CD1c-positive myeloid dendritic cell (primary cell): Measurements from ENCODE around the gene PDE8B.

Experiments used
- DNase-seq: peaks from one replicate; pipeline ENCODE4 v3.0.0-alpha.2; 2016; ENCODE audit errors: extremely low spot score

Gene PDE8B

GRCh38 chr5:77231471-77232138 lies 21.1 kb downstream of the PDE8B start:
- DNase-seq, result peak; percentile 67

DNA sequence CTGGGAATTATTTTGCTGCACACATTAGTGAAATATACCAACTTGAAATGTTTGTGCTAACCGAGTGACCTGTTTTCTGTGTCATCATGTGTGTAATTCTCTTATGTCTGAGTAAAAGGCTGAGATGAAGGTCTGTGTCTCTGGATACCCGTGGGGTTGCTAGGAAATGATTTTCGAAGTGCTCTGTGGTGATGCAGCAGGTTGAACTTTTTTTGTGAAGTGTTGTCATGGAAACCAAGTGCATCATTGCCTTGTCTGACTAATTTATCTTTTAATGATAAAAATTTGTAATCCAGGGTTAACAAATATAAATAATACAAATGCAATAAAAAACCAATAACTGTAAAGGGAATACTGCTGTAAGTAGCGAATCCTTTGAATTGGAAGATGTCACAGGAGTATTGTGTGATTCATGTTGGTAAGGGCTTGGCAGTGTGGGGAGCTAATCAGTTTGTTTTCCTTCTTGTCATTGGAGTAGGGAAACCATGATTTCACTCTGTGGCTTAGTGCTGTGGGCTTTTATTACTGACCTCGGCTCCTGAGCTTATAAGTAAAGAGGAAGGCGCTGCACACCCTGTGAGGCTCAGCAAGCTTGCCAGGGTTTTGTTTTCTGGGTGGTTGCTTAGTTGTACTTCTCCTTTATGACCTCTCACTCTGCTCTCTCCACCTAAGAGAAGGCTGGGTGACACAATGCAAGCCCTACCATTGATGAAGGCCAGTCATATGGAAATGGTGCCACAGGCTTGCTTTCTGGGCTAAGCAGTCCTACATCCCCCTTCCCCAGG lies 22.3 kb downstream of the PDE8B start:
- DNase-seq, result peak; percentile 83

DNA sequence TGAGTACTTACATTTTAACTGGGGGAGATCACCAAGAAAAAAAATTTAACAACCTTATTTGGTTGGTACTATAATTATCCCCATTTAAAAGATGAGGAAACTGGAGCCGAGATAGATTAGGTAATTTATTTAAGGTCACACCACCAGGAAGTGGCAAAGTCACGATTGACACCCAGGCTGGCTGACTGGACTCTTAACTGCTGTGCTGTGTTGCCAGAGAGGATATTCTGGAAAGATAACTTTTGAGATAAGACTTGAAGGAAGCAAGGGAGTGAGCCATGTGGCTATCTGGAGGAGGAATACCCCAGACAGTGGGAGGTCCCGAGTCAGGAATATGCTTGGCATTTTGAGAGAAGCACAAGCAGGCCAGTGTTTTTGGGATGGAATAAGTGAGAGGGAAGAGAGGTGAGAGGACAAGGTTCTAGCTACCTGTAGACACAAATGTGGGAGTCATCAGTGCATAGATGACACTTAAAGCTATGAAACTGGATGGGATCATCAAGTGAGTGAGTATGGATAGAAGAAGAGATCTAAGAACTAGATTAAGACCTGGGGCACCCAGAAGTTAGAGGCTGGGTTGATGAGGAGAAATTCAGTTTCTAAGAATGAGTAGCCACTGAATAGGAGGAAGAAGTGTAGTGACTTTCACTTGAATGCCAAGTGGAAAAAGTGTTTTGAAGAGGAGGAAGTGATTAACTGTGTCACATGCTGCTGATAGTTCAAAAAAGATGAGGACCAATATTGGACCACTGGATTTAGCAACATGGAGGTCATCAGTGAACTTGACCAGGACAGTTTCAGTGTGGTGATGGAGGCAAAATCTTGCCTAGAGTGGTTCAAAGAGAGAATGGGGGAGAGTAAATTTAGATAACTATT lies 25.6 kb downstream of the PDE8B start:
- DNase-seq, result peak; percentile 17

- peak; percentile 22 for DNase-seq
These were observed 28.8 kb downstream of the PDE8B start for GRCh38 chr5:77239126-77239741.

DNA sequence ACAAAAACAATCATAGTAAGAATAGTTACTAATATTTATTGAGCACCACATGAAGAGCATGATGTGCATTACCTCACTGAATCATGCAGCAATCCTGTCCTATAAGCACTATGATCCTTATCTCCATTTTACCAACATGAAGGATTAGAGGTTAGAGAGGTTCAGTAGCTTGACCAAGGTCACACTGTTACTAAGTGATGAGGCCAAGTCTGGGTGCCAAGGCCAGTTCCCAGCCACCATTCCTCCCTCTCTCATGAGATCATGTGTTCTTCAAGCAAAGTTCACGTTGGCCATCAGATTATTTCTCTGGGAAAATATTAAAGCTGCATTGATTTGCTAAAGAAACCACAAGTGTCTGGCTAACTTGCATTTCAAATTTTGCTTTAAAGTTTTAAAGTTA lies 31.0 kb downstream of the PDE8B start:
- no peak for DNase-seq

- no peak for DNase-seq
These were observed 39.0 kb downstream of the PDE8B start for GRCh38 chr5:77249475-77249874.

DNA sequence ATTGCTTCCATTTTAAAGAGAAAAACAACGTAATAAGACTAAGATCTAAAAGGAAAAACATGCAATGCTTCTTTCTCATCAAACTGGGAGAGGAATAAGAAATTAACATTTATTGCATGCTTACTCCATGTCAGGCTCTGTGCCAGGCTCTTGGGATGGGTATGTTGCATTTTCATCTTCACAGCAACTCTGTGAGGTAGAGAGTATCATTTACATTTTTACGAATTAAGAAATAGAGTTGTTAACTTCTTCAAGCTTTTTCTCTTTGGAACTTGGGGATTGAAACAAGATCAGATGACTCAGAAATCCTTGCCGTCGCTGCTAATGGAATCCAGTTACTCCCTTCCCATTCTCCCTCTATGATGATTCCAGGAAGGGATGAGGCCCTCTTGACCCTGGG lies 39.5 kb downstream of the PDE8B start:
- no peak for DNase-seq

DNA sequence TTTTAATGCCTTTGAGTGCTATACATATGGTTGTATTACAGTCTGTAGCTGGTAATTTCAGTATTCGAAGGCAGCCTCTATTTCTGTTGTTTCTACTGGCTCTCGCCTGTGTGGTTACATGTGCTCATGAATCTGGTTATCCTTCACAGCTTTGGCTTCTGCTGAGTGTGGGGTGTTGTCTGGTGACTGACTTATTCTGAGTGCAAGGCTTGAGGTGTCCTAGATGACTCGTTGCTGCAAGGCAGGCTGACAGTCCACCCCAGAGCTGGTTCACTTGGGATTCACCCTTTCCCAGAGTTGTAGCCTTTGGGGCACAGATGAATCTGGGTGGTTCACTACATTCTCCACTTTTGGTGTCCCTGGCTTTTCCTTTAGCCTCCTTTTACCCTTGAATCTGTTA lies 41.4 kb downstream of the PDE8B start:
- no peak for DNase-seq

- DNase-seq, result no peak
These were observed 45.1 kb downstream of the PDE8B start for GRCh38 chr5:77255617-77256016.

DNA sequence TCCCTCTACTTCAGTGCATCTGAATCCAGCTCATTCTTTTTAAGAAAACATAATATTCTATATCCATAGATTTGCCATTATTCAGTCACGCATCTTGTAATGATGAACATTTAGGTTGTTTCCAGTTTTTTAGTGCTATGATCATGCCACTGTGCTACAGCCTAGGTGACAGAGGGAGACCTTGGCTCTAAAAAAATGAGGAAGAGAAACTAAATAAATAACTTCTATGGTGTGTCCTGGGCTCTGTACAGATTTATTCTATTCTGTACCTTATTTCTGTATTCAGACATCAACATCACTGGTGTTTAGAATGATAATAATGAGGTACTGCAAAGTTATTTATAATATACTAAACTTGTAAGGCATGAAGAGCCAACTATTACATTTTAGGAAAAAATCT lies 45.9 kb downstream of the PDE8B start:
- no peak for DNase-seq

- no peak for DNase-seq
These were observed 48.2 kb downstream of the PDE8B start for GRCh38 chr5:77258652-77259051.

DNA sequence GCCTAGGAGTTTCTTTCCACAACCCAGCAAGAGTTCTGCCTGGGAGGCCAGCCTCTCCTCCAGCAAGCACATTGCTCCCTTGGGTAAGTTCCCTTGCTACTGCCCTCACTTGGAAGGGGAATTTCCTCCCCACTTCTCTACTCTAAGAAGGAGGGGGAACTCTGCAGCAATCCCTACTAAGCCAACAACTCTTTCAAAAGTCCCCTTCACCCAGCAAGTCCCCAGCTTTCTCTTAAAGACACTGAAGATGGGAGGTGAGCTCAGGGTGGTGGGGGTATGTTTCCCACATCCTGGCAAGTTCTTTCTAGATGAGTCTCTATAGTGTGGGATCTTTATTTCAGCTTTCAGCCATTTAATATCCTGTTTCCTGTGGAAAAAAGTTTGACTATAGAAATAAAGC lies 49.0 kb downstream of the PDE8B start:
- DNase-seq, result no peak

DNA sequence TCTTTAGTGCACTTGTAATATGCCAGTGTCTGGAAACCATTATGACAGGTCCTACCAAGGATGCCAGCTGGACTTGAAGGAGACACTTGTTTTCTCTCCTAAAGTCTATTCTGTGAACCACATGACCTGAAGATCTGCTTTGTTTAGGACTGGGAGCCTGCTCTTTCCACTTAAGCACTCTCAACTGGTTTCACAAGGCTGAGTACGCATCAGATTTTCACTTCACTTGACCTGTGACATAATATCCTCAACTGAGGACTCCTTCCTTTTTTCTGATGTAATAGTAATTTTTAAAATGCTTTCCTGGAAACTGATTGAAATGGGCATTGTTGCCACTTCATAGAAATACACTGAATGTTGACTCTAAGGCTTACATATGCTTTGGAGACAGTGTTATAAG lies 52.2 kb downstream of the PDE8B start:
- DNase-seq, result peak; percentile 26

GRCh38 chr5:77266291-77266690 lies 55.8 kb downstream of the PDE8B start:
- no peak for DNase-seq

DNA sequence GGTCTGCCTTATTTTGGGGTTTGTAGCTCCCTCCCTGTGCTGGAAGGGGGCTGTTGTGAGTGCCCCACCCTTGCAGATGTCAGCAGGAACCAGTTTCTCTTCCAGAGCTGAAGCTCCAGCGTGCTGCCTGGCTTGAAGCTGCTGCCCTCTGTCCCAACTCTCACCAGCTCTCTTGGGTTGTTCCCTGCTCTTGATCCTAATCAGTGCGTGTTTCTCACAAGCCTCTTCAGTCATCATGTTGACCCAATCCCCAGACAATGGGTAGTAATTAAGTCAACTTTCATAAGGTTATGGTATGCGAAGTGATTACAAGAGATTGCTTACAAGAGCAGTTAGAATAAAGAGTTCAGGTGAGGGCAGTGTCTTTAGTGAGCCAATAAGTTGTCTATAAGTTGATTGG lies 57.0 kb downstream of the PDE8B start:
- DNase-seq, result no peak

DNA sequence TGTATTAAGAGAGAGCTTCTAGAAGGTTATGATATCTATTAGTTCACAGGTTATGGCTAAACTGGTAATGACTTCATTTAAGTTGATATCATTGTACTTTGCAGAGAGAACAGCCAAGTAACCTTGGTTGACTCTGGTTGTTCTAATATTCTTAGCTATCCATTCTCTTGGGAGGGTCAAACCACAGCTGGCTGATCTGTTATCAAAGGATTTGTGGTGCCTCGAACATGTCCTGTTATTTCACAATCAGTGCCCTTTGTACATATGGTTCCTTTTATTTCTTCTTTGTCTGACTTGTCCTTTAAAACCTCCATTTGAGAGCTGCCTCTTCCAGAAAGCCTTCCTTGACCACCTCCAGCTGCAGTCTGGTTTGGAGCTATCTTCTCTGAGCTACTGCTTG lies 61.7 kb downstream of the PDE8B start:
- DNase-seq, result no peak

- no peak for DNase-seq
These were observed 67.3 kb downstream of the PDE8B start for GRCh38 chr5:77277759-77278158.

DNA sequence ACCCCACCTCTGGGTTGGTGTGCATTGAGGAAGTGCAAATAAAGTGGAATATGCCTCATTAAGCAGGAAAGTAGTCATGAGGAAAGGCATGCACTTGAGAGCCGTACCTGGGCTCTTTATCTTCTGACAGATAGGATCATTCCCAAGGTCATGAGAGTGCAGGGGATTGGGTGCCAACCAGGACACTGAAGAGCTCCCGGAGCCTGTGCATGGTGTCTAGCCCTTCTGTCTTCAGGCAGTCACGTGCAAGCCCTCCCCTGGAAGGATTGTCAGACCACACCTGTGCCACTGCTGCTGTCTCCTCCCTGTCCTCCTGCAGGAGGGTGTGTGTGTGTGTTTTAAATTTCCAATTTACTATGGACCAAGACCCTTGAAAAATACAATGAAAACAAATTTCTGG lies 69.6 kb downstream of the PDE8B start:
- no peak for DNase-seq

DNA sequence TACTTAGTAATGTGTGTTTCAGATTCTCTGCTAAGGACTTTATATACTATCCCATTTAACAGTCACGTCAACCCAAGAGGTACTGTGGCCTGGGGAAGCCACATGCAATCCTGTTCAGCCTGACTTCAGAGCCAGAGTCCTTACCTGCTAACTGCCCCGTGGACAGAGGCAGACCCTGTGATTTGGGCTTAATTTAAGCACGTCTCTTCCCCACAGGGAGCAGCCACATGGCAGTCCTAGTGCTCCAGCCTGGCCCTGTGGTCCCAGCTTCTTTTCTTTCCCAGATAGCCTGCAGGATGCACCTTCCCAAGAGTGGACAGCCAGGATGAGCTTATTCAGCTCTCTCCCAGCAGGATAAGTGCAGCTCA lies 71.5 kb downstream of the PDE8B start:
- no peak for DNase-seq

GRCh38 chr5:77282337-77283027 lies 72.0 kb downstream of the PDE8B start:
- DNase-seq, result no peak

- peak; percentile 5 for DNase-seq
These were observed 74.9 kb downstream of the PDE8B start for GRCh38 chr5:77285251-77285841.
